IPS-11a (cell line): Measurements from ENCODE around the gene OR2Y1.
"Not testable (repeated sequence)": the region's sequence is repeated elsewhere in the genome, so short reads cannot be mapped to it uniquely, and the experiment has no call there.

ENCODE experiments used
- H3K4me3 ChIP-seq: one replicate; pipeline ENCODE4 v1.5.1; 2013; ENCODE audit warnings: low read depth, low read length, control low read depth

Gene OR2Y1

GRCh38 chr5:180739958-180740357, at the start of gene OR2Y1:
Gene OR2Y1, minus strand, starts transcription at chr5:180740058. Its CDS starts 0 bp downstream, at chr5:180740058.
- H3K4me3 ChIP-seq, result no peak within 1 kb of the TSS

- H3K4me3 ChIP-seq, result not testable (repeated sequence)
These were observed 49.0 kb upstream of the OR2Y1 start for GRCh38 chr5:180788651-180789410.

GRCh38 chr5:180787711-180788431, 48.0 kb upstream of the OR2Y1 start:
- H3K4me3 ChIP-seq, result no peak overlapping the region

- H3K4me3 ChIP-seq, result no peak overlapping the region
These were observed 46.9 kb upstream of the OR2Y1 start for GRCh38 chr5:180786531-180787398.

- no peak overlapping the region for H3K4me3 ChIP-seq
These were observed 46.0 kb upstream of the OR2Y1 start for GRCh38 chr5:180785794-180786221.

GRCh38 chr5:180785121-180785781, 45.4 kb upstream of the OR2Y1 start:
- no peak overlapping the region for H3K4me3 ChIP-seq

GRCh38 chr5:180784497-180785097, 44.7 kb upstream of the OR2Y1 start:
- H3K4me3 ChIP-seq, result no peak overlapping the region

GRCh38 chr5:180783340-180784052, 43.6 kb upstream of the OR2Y1 start:
- no peak overlapping the region for H3K4me3 ChIP-seq

GRCh38 chr5:180782748-180783147, 42.9 kb upstream of the OR2Y1 start:
- H3K4me3 ChIP-seq, result no peak overlapping the region

- not testable (repeated sequence) for H3K4me3 ChIP-seq
These were observed 42.1 kb upstream of the OR2Y1 start for GRCh38 chr5:180781900-180782326.

GRCh38 chr5:180779985-180780610, 40.2 kb upstream of the OR2Y1 start:
- H3K4me3 ChIP-seq, result no peak overlapping the region

- H3K4me3 ChIP-seq, result no peak overlapping the region
These were observed 37.6 kb upstream of the OR2Y1 start for GRCh38 chr5:180777475-180777874.

GRCh38 chr5:180776376-180776775, 36.5 kb upstream of the OR2Y1 start:
- no peak overlapping the region for H3K4me3 ChIP-seq

GRCh38 chr5:180775624-180776023, 35.8 kb upstream of the OR2Y1 start:
- H3K4me3 ChIP-seq, result no peak overlapping the region

- no peak overlapping the region for H3K4me3 ChIP-seq
These were observed 32.0 kb upstream of the OR2Y1 start for GRCh38 chr5:180771839-180772238.

GRCh38 chr5:180769821-180770220, 30.0 kb upstream of the OR2Y1 start:
- H3K4me3 ChIP-seq, result no peak overlapping the region

GRCh38 chr5:180755601-180756000, 15.7 kb upstream of the OR2Y1 start:
- H3K4me3 ChIP-seq, result no peak overlapping the region

- no peak overlapping the region for H3K4me3 ChIP-seq
These were observed 4.4 kb upstream of the OR2Y1 start for GRCh38 chr5:180744253-180744652.

GRCh38 chr5:180742727-180743126, 2.9 kb upstream of the OR2Y1 start:
- H3K4me3 ChIP-seq, result no peak overlapping the region
